Lower lobe of right lung (tissue), 2 donors: Measurements from ENCODE around the gene TBL1X. TPM values are rescaled to one million over a fixed set of nuclear protein-coding genes. Genes with fewer than 3 reads are reported as not detected.

Experiments
- ATAC-seq, 2 donors: fragments of 200-7000 bp; cut with Tn5 transposase; one replicate each; pipeline ENCODE4 v1.9.1; 2020 to 2022; ENCODE audit warnings: mild to moderate bottlenecking in 2 of 2, moderate library complexity in 2 of 2
- DNase-seq: peaks from one replicate; pipeline ENCODE4 v3.0.0-alpha.2; 2020
- H3K27ac ChIP-seq: fragments of 200-600 bp; one replicate; pipeline ENCODE4 v1.8.0; 2022
- H3K27me3 ChIP-seq: fragments of 200-600 bp; one replicate; pipeline ENCODE4 v1.8.0; 2022; ENCODE audit warnings: low read depth
- H3K36me3 ChIP-seq: fragments of 200-600 bp; one replicate; pipeline ENCODE4 v1.8.0; 2022; ENCODE audit warnings: mild to moderate bottlenecking
- H3K4me1 ChIP-seq: fragments of 200-600 bp; one replicate; pipeline ENCODE4 v1.8.0; 2022
- H3K4me3 ChIP-seq: fragments of 200-600 bp; one replicate; pipeline ENCODE4 v1.8.0; 2022; ENCODE audit warnings: mild to moderate bottlenecking
- H3K9me3 ChIP-seq: fragments of 200-600 bp; one replicate; pipeline ENCODE4 v1.8.0; 2022
- CTCF ChIP-seq: fragments of 200-600 bp; IDR thresholded peaks from one replicate; pipeline ENCODE4 v1.8.0; 2022; ENCODE audit warnings: antibody characterized with exemption, mild to moderate bottlenecking
- intact Hi-C: fragments of 100-400 bp; cut with DNase I; formaldehyde crosslinking; loops from one replicate; pipeline ENCODE4 v1.11.0; 2022
- total RNA-seq: library from RNA; stranded (reverse); fragmentation: NEBNext Ultra II Directional; extraction: Animal tissue kit (Norgen Biotek cat#: 25700); gene quantifications from one replicate; pipeline ENCODE4 v1.2.1, GENCODE V29; 2021
- donor health status: DM: no; HTN: yes; CAD: no; lungs with severe emphysema.

Gene TBL1X
- total RNA-seq, 1 donor from 2014 or later = 21.4 TPM

- DNase-seq (no peak), ATAC-seq (no peak)
- Histone ChIP-seq H3K36me3 (no peaks in the 10 kb centered on the region), H3K9me3 (no peaks in the 10 kb centered on the region), H3K4me1 (no peaks in the 10 kb centered on the region), H3K4me3 (no peak overlapping the region), H3K27me3 (no peaks in the 10 kb centered on the region), H3K27ac (no peak overlapping the region)
- no peak for TF ChIP-seq CTCF
- intact Hi-C loops = no loop called here
Observed at GRCh38 chrX:9436812-9437211, 28.0 kb upstream of the TBL1X start.

GRCh38 chrX:9438933-9439494 lies 25.8 kb upstream of the TBL1X start:
- Histone ChIP-seq H3K4me1 (no peaks in the 10 kb centered on the region), H3K27ac (no peak overlapping the region), H3K27me3 (no peaks in the 10 kb centered on the region), H3K36me3 (no peaks in the 10 kb centered on the region), H3K4me3 (no peak overlapping the region), H3K9me3 (no peaks in the 10 kb centered on the region)
- DNase-seq = no peak
- no peak for TF ChIP-seq CTCF
- intact Hi-C loops = no loop called here
- ATAC-seq = no peak

- TF ChIP-seq CTCF = no peak
- intact Hi-C loops = no loop called here
- ATAC-seq = no peak
Observed at GRCh38 chrX:9440116-9440844, 24.6 kb upstream of the TBL1X start.

GRCh38 chrX:9442056-9442455 lies 22.8 kb upstream of the TBL1X start:
- no peak for TF ChIP-seq CTCF
- intact Hi-C loops = no loop called here
- DNase-seq = no peak
- ATAC-seq = no peak
- no peaks in the 10 kb centered on the region for H3K4me1 ChIP-seq
- H3K9me3 ChIP-seq = no peaks in the 10 kb centered on the region
- H3K36me3 ChIP-seq = no peaks in the 10 kb centered on the region
- H3K27ac ChIP-seq = no peak overlapping the region
- no peaks in the 10 kb centered on the region for H3K27me3 ChIP-seq
- no peak overlapping the region for H3K4me3 ChIP-seq

More at GRCh38 chrX:9440116-9440844, 24.6 kb upstream of the TBL1X start:
- Histone ChIP-seq H3K9me3 (no peaks in the 10 kb centered on the region), H3K27ac (no peak overlapping the region), H3K27me3 (no peaks in the 10 kb centered on the region), H3K36me3 (no peaks in the 10 kb centered on the region), H3K4me3 (no peak overlapping the region), H3K4me1 (no peaks in the 10 kb centered on the region)
- no peak for DNase-seq

- no peak for ATAC-seq
- Histone ChIP-seq H3K36me3 (no peaks in the 10 kb centered on the region), H3K27me3 (no peaks in the 10 kb centered on the region), H3K9me3 (no peaks in the 10 kb centered on the region), H3K4me3 (no peak overlapping the region), H3K27ac (no peak overlapping the region), H3K4me1 (no peaks in the 10 kb centered on the region)
- TF ChIP-seq CTCF = no peak
- intact Hi-C loops = no loop called here
- DNase-seq = no peak
Observed at GRCh38 chrX:9443327-9443726, 21.5 kb upstream of the TBL1X start.
